DOHH2 (cell line): ENCODE data around the gene MOB2.

Experiments used
- CTCF ChIP-seq: fragments of 200-600 bp; sonication (generic); IDR thresholded peaks from one replicate; pipeline ENCODE4 v1.5.1; 2014; ENCODE audit warnings: antibody characterized with exemption, mild to moderate bottlenecking, low read depth, low read length; ENCODE audit not compliant: poor library complexity, severe bottlenecking
- EZH2phosphoT487 ChIP-seq: fragments of 200-600 bp; sonication (generic); IDR thresholded peaks from 2 replicates; pipeline ENCODE4 v1.6.1; 2017; ENCODE audit warnings: borderline replicate concordance, mild to moderate bottlenecking, antibody characterized with exemption, low read length, moderate library complexity, mixed read lengths

DNA sequence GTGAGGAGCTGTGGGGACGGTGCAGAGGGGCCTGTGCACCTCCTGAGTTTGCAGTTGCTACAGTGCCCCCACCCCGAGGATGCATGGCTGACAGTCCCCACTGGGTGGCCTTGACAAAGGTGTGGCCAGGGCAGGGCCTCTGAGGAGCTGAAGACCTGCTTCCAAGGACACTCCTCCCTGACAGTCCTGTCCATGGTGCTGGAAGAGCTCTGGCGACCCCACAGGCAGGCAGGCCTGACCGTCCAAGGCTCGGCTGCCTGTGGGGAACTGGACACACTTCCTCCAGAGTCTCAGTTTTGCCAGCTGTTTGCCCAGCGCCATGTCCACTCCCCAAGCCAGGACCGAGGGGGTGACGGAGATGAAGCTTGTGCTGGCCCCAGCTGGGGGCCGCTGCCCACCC lies 64.1 kb downstream of the MOB2 start:
- no peak for TF ChIP-seq CTCF
- no peak for TF ChIP-seq EZH2phosphoT487
